Hypothalamus (tissue), 51 donors: Measurements from ENCODE around the gene LRRC27.

Experiments
- DNase-seq, 51 donors: peaks; one replicate each; lab custom pipeline; 2025; lab: John Stamatoyannopoulos, UW

LRRC27 gene

GRCh38 chr10:132419538-132420468 lies 87.8 kb downstream of the LRRC27 start:
- DNase-seq: no peak

GRCh38 chr10:132420469-132420980 lies 88.5 kb downstream of the LRRC27 start:
- no peak for DNase-seq

- DNase-seq: peak in 17 of 51 donors; percentile 25 to 68 (median 46)
These were observed 89.2 kb downstream of the LRRC27 start for GRCh38 chr10:132420981-132421846.

GRCh38 chr10:132421847-132422751 lies 90.1 kb downstream of the LRRC27 start:
- no peak for DNase-seq

- no peak for DNase-seq
These were observed 91.2 kb downstream of the LRRC27 start for GRCh38 chr10:132422903-132423825.

- peak in 1 of 51 donors; percentile 40 for DNase-seq
These were observed 92.2 kb downstream of the LRRC27 start for GRCh38 chr10:132423966-132424861.

- DNase-seq: no peak
These were observed 93.2 kb downstream of the LRRC27 start for GRCh38 chr10:132425029-132425756.

- no peak for DNase-seq
These were observed 93.8 kb downstream of the LRRC27 start for GRCh38 chr10:132425757-132426155.

- DNase-seq: no peak
These were observed 95.2 kb downstream of the LRRC27 start for GRCh38 chr10:132427006-132427771.

- DNase-seq: no peak
These were observed 96.0 kb downstream of the LRRC27 start for GRCh38 chr10:132427939-132428367.

- DNase-seq: no peak
These were observed 96.5 kb downstream of the LRRC27 start for GRCh38 chr10:132428486-132428995.
